ENCODE results near the gene MITD1.
"Not testable (repeated sequence)": the region's sequence is repeated elsewhere in the genome, so short reads cannot be mapped to it uniquely, and the experiment has no call there.

Gene MITD1

DNA sequence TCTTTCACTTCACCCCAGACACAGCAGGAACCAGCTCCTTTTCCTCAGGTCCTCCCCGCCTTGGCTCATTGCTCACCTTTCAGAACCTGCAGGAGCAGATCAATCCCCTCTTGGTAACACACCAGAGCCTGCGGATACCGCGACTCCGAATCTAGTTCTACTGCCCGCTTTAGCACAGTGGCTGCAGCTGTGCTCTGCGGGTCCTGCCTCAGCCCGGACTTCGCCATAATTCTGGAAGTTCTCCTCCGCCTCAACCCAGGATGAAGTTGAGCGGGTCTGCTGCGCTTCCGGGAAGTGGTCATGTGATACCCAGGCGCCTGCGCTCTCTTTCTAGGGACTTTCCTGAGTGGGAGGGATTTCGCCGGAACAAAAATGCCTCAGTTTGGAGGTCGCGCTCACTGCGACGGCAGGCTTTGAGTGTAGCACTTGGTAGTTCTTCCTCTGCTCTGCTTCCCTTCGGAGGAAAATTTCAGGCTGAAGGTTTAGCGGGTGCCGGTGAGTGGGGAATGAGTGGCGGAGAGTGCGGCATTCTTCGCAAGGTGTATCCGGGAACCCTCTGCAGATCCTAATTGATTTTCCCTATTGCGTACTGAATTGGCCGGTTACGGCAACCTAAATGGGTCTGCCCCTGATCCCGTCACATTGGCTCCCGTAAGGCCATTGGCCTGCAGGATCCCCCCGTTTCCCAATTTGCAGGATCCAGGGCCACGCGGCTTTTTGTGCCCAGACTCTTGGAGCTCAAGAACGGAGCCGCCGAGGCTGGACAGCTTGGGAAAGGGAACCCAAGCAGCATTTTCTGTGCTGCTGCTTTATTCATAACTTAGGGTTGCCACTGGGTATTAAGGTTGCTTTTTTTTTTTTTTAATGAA is at the start of gene MITD1, which contains the start of gene MRPL30:
TSS of gene MITD1 (minus strand) at position 304 of the 869 bp plus-strand sequence. CDS start at position 227, 77 bp downstream.
TSS of gene MRPL30 (plus strand) at position 430 of the 869 bp plus-strand sequence. CDS start 5,020 bp downstream, outside the sequence.
- peak; percentile 16 to 67 for DNase-seq

DNA sequence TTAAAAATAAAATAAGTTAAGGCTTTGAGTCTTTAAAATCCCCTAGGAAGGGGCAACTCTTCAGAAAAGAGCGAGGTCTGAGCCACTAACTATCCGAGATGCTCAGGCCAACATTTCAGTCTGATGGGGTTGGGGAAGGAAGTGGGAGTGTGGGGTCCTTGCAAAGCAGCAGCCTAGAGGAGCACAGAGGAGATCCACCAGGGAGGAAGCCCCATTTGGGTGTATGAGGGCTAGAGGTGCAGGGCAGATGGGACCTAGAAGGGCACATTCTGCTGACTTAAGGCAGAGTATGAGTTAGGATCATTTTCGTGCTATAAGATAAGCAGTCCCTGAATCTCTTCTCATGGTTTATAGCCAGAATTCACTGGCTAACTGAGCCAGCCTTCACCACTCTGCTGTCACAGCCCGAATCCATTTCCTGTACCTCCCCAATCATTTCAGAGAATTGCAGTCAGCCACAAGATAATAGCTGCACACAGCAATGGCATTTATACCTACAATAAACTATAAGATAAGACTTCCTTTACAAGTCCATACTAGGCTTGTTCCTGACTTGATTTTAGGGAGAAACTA is 37.2 kb upstream of the MITD1 start:
- DNase-seq: no peak

- no peak for DNase-seq
These were observed 35.2 kb upstream of the MITD1 start for GRCh38 chr2:99216096-99216495.

DNA sequence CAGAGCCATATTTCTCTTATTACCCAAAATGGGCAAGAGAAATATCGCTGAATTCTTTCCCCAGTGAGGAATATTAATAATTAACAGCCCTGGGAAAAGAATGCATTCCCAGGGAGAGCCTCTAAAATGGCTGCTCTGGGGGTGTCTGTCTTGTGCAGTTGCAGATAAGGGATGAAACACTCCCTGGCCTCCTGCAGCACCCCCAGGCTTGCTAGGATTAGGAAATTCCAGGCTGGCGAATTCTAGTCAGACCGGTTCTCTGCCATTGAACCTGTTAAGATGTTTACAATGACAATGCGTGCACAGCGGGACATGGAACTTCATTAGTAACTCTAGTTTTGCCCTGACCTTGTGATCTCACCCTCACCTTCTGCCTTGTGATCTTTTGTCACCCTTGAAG is 24.6 kb upstream of the MITD1 start:
- DNase-seq: no peak

DNA sequence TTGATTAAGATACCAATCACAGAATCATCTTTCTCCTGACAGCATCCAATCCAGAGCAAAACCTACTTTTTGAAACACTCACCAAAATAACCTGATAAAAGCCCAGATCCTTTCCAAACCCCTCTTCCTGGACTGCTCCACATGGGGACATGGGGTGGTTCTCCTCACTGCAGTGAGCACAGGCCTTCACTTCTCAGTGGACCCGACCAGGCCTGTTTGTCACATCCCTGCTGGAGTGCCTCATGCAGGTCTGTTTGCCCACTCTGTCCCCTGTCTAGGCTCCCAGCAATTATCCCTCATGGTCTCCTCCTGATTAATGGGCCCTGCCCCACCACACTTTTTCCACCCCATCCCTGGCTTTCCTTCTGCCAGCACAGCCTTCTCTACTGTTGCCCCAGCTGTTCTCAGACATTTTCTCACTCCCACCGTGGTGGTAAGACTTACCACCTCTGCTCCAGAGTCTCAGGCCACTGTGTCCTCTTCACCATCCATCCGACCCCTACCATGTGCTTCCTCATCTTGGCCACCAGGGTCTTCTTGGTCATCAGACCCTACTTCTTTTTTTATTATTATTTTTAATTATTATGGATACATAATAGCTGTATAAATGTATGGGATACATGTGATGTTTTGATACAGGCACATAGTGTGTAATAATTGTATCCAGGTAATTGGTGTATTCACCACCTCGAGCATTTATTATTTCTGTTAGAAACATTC is 21.3 kb upstream of the MITD1 start:
- DNase-seq: no peak

DNA sequence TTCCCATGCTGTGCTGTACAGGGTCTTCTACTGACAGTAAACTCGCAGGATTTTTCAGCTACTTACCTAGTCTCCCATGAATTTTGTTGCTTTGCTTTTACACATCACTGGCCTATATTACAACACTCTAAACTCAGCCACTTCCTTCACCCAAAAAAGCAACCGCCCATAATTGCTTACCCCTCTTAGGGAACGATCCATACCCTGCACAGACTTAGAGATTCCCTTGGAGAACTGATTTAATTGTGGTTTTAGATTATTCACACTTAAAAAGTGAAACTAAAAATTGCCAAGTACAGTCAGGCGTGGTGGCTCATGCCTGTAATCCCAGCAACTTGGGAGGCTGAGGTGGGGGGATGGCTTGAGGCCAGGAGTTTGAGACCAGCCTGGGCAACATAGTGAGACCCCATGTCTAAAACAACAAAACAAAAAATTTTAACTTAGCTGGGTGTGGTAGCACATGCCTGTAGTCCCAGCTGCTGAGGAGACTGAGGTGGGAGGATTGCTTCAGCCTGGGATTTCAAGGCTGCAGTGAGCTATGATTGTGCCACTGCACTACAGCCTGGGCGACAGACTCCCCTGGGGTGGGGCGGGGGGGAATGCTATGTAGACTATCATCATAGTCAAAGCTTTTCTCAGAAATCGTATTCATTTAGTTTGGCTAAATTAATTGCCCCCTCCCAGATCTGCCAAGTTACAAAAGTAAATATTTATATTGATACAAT is 19.4 kb upstream of the MITD1 start:
- DNase-seq: no peak

- DNase-seq: no peak
These were observed 17.4 kb upstream of the MITD1 start for GRCh38 chr2:99198103-99198841.

- not testable (repeated sequence) for DNase-seq
These were observed 11.5 kb upstream of the MITD1 start for GRCh38 chr2:99192364-99192763.

DNA sequence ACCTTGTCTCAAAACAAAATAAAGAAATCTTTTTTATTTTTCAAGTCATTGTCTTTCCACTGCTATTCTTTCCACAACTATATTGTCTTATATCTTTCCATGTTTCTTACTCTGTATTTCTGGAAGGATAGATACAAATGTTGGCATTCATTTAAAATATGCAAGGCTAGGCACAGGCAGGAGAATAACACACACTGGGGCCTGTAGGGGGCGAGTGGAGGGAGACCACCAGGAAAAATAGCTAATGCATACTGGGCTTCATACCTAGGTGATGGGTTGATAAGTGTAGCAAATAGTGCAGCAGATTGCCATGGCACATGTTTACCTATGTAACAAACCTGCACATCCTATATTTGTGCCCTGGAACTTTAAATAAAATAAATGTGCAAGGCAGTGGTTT is 9.7 kb upstream of the MITD1 start:
- DNase-seq: no peak

DNA sequence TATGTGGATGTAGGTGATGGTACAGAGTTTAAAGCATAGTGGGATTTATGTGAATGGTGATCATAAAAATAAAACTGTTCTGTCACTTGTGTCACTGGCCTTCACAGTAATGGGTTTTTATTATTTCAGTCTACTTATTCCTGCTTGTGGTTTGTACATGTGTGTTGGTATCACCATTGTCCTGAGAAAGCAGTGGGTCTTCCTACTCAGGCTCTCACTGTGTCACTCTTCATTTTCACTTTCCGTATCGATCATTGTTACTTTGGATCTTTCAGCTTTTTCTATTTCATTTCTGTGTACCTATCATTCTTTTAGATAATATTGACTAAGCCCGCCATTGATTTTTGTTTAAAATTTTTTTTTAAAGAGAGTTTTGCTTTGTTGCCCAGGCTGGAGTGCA is 7.5 kb upstream of the MITD1 start:
- no peak for DNase-seq

DNA sequence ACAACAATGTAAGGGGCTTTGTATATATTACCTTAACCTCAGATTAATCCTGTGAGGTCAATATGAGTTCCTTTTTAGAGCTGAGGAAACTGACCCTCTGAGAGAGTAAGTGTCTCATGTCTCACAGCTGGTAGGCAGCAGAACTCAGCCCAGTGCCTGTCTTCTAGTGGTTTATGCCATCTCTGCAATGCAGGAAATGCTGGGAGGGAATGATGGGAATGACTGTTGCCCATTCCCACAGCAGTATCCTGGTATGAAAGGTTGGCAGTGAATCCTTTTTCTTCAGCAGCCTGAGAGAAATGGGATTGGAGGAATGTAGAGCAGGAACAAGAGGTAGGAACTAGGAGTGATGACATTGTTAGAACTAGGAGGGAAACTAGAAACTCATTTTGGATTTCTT is 6.2 kb upstream of the MITD1 start:
- no peak for DNase-seq

GRCh38 chr2:99184811-99185210 is 4.0 kb upstream of the MITD1 start:
- peak; percentile 33 to 67 for DNase-seq

DNA sequence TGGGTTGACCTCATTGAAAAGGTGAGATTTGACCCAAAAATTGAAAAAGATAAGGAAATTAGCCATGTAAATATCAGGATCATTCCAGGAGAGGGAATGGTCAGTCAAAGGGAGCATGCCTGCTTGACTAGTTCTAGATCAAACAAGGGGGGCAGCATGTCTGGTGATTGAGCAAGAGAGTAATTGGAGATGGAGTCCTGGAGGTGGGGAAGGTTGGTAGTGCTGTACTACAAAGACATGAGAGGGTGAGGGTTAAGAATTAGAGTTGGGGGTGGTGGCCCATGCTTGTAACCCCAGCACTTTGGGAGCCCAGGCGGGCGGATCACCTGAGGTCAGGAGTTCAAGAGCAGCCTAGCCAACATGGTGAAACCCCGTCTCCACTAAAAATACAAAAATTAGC is 2.2 kb upstream of the MITD1 start:
- DNase-seq: no peak

- DNase-seq: no peak
These were observed 754 bp upstream of the MITD1 start for GRCh38 chr2:99181624-99182000.

DNA sequence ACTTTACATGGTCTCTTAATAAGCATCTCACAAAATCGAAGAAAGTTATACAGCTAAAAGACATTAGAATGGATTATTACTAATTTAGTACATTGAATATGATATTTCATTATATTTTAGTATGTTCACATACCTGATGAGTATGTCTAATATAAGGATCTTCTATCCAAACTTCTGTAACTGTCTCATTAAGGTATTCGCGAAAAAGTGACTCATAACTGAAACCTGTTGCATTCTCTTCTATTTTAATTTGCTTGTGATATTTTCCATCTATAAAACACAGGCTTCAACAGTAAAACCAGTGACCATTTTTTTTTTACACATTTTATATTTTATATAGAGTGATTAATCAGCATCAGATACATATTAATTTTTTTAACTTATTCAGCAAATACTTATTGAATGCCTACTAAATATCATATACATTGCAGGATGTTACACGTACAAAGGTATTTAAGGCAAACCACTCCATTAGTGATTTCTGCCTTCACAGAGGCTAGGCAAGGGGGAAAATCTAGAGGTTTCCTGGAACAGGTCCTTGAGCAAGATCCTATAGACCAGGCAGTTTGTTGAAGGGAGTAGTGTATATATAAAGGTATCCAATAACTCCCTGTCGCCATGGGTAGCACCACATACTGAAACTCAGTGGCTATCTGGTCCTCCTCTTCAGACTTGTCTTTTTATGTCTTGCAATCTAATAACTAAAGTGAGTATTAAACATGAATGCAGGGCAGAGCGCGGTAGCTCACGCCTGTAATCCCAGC is 9.3 kb downstream of the MITD1 start:
- DNase-seq: no peak

DNA sequence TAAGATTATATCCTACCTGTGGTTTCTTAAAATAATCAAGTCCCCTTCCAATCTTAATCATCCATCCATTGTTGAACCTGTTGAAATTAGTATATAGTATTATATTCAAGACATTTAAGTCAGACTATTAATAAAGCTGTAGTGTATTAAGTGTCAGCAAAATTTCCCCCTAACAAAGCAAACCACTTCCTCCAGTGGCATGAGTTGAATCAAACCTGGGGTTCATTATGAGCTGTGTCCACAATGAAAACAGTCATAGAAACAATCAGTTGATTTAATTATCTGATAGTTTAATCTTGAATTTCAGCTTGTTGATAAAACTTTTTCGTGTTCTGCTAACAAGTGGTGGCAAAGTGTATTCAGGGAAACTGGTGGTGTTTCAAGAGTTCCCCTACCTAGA is 11.3 kb downstream of the MITD1 start:
- DNase-seq: no peak

DNA sequence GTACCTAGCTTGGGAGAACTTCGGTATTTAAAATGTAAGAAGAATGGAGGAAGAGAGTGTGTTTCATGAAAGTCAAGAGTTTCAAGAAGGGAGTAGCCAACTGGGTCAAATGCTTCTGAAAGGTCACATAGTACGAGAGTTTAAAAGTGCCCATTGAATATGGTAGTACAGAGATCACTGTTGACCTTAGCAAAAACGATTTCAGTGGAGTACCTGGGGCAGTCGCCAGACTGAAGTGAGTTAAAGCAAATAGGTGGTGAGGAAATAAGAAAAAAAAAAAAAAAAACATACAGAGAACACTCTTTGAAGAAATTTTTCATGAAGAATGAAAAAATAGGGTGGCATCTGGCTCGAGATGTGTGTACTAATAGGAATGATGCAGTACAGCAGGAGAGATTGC is 14.6 kb downstream of the MITD1 start:
- DNase-seq: no peak

GRCh38 chr2:99159594-99159993 is 21.3 kb downstream of the MITD1 start:
- no peak for DNase-seq

- no peak for DNase-seq
These were observed 22.3 kb downstream of the MITD1 start for GRCh38 chr2:99158599-99158998.

- DNase-seq: no peak
These were observed 24.0 kb downstream of the MITD1 start for GRCh38 chr2:99156891-99157290.
